ENCODE data around the gene MPP4. TPM values are rescaled to one million over a fixed set of nuclear protein-coding genes. Genes with fewer than 3 reads are reported as not detected.
A peak's percentile ranks its signal among the peaks of the same experiment; 100 is the strongest.

The MPP4 gene
- polyA plus RNA-seq, 1 donor = 0.24 TPM

DNA sequence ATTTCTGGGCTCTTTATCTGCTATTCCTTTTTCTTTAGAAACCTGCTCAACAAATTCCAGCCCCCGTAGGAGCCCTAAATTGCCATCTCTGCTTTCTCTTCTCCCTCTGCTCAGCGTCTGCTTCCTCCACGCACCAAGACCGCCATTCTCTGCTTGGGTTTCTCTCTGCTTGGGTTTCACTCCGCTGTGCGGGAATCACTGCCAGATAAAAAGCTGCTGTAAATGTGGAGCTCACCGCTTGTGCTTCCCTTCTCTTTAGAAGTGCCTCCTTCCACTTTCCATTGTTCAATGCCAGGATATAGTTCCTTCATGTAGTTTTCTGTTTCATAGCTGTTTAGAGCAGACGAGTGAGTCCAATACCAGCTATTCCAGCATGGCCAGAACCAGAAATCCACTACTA lies 101.0 kb downstream of the MPP4 start:
- H3K27me3 ChIP-seq (ENCODE audit: control insufficient read depth, insufficient read depth, low read length) = no peaks in the 10 kb centered on the region
- H3K36me3 ChIP-seq (ENCODE audit: control insufficient read depth, insufficient read depth, low read length) = no peaks in the 10 kb centered on the region
- no peak overlapping the region for H3K27ac ChIP-seq (ENCODE audit: low read length)
- H3K4me1 ChIP-seq (ENCODE audit: control insufficient read depth, insufficient read depth, low read length) = no peaks in the 10 kb centered on the region
- no peak overlapping the region for H3K4me3 ChIP-seq (ENCODE audit: low read length)
- no peaks in the 10 kb centered on the region for H3K9me3 ChIP-seq (ENCODE audit: control insufficient read depth, low read depth, low read length)
- DNase-seq = peak in 1 of 2 donors; percentile 4
- WGBS (ENCODE audit: insufficient coverage, low lambda C conversion rate) = 100% methylated on average over 1 of the region's 8 CpGs

Other genes starting within 250 kb of the MPP4 start
- gene TRAK2, start 247.2 kb downstream of the MPP4 start, polyA plus RNA-seq = 24.5 TPM
- gene STRADB, start 246.9 kb downstream of the MPP4 start, polyA plus RNA-seq = 65.5 TPM
- 15.4 TPM for gene TMEM237, start 55.1 kb downstream of the MPP4 start, polyA plus RNA-seq
- gene ALS2, start 82.3 kb upstream of the MPP4 start, polyA plus RNA-seq = 29.8 TPM
- gene CDK15, start 107.9 kb upstream of the MPP4 start, polyA plus RNA-seq = 0.24 TPM

Measured in large intestine (tissue), 3 donors.